ENCODE measurements around the gene ZMYND15. TPM values are rescaled to one million over a fixed set of nuclear protein-coding genes. Genes with fewer than 3 reads are reported as not detected.

Gene ZMYND15
- total and polyA plus RNA-seq, 2 of the 13 experiments (the other 11 are each of a cell fraction or from before 2014, with no cell fraction given) = 0.24 to 2.7 TPM

DNA sequence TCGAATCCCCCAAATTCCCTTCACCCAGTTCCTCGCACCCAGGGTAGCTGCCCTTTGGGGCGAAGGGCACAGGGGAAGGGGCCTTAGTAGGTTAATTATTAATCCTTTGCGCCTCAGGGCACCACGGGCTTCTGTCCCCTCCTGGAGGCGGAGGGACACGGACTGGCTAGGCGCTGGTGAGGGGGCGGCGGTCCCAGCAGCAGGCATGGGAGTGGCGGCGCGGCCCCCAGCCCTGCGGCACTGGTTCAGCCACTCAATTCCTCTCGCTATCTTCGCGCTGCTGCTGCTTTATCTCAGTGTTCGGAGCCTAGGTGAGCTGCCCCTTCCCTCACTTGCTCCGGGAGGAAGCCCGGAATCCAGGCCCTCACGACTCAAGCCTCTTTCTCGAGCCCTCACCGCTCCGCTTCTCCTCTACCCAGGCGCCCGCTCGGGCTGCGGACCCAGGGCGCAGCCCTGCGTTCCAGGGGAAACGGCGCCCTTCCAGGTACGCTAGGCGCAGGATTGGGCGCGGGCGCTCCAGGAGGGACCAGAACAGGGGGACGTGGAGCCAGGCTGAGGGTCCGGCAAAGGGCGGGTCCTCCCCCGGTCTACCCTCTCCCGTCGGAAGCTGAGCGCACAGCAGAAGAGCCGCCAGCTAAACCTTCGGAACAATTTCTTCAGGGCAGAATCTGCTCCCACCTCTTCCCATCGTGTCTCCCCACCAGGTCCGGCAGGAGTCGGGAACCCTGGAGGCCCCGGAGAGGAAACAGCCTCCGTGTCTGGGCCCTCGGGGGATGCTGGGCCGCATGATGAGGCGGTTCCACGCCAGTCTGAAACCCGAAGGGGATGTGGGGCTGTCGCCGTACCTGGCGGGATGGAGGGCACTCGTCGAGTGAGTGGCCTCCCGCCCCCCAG is 49.4 kb downstream of the ZMYND15 start, which contains the start of gene GLTPD2 (continued):
- TF ChIP-seq, protein P1, sequence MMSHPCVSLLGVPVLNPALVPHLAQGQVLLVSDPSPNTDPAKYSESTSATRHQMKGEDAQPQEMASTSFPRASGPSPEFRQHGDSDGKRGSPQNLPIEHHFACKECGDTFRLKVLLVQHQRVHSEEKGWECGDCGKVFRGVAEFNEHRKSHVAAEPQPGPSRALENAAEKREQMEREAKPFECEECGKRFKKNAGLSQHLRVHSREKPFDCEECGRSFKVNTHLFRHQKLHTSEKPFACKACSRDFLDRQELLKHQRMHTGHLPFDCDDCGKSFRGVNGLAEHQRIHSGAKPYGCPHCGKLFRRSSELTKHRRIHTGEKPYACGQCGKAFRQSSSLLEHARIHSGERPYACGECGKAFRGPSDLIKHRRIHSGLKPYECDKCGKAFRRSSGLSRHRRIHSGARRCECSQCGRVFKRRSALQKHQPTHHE (CRISPR knock-in tag; IDR thresholded peaks at IDR 0.05; ENCODE audit: borderline replicate concordance) = no peak
- TF ChIP-seq ZNF143 (CRISPR knock-in tag; IDR thresholded peaks at IDR 0.05) (0 out of 2 replicates have a peak, but pooled peaks have one; percentile 36), ATAD3A (CRISPR knock-in tag; IDR thresholded peaks at IDR 0.05) (no peak), HOXA5 (CRISPR knock-in tag; IDR thresholded peaks at IDR 0.05) (no peak), GTF3A (CRISPR knock-in tag; conservative IDR thresholded peaks at IDR 0.05) (no peak), ZNF644 (CRISPR knock-in tag; IDR thresholded peaks at IDR 0.05; ENCODE audit: low read depth) (no peak), SIX4 (CRISPR knock-in tag; IDR thresholded peaks at IDR 0.05) (peak; percentile 54; the same call in 1 of the 2 replicates), ZNF703 (CRISPR knock-in tag; IDR thresholded peaks at IDR 0.05; ENCODE audit: borderline replicate concordance) (0 out of 2 replicates have a peak, but pooled peaks have one; percentile 28), SRY (CRISPR knock-in tag; IDR thresholded peaks at IDR 0.05) (peak; percentile 66; the same call in 1 of the 2 replicates), ZFX (CRISPR knock-in tag; IDR thresholded peaks at IDR 0.05; ENCODE audit: low read depth) (peak; percentile 74)
- TF ChIP-seq, protein P2, sequence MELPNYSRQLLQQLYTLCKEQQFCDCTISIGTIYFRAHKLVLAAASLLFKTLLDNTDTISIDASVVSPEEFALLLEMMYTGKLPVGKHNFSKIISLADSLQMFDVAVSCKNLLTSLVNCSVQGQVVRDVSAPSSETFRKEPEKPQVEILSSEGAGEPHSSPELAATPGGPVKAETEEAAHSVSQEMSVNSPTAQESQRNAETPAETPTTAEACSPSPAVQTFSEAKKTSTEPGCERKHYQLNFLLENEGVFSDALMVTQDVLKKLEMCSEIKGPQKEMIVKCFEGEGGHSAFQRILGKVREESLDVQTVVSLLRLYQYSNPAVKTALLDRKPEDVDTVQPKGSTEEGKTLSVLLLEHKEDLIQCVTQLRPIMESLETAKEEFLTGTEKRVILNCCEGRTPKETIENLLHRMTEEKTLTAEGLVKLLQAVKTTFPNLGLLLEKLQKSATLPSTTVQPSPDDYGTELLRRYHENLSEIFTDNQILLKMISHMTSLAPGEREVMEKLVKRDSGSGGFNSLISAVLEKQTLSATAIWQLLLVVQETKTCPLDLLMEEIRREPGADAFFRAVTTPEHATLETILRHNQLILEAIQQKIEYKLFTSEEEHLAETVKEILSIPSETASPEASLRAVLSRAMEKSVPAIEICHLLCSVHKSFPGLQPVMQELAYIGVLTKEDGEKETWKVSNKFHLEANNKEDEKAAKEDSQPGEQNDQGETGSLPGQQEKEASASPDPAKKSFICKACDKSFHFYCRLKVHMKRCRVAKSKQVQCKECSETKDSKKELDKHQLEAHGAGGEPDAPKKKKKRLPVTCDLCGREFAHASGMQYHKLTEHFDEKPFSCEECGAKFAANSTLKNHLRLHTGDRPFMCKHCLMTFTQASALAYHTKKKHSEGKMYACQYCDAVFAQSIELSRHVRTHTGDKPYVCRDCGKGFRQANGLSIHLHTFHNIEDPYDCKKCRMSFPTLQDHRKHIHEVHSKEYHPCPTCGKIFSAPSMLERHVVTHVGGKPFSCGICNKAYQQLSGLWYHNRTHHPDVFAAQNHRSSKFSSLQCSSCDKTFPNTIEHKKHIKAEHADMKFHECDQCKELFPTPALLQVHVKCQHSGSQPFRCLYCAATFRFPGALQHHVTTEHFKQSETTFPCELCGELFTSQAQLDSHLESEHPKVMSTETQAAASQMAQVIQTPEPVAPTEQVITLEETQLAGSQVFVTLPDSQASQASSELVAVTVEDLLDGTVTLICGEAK (IDR thresholded peaks at IDR 0.05) = no peak
- TF ChIP-seq, protein P2 (CRISPR knock-in tag; IDR thresholded peaks at IDR 0.05) = peak; percentile 13; the same call in 1 of the 2 replicates
- TF ChIP-seq, protein P3, sequence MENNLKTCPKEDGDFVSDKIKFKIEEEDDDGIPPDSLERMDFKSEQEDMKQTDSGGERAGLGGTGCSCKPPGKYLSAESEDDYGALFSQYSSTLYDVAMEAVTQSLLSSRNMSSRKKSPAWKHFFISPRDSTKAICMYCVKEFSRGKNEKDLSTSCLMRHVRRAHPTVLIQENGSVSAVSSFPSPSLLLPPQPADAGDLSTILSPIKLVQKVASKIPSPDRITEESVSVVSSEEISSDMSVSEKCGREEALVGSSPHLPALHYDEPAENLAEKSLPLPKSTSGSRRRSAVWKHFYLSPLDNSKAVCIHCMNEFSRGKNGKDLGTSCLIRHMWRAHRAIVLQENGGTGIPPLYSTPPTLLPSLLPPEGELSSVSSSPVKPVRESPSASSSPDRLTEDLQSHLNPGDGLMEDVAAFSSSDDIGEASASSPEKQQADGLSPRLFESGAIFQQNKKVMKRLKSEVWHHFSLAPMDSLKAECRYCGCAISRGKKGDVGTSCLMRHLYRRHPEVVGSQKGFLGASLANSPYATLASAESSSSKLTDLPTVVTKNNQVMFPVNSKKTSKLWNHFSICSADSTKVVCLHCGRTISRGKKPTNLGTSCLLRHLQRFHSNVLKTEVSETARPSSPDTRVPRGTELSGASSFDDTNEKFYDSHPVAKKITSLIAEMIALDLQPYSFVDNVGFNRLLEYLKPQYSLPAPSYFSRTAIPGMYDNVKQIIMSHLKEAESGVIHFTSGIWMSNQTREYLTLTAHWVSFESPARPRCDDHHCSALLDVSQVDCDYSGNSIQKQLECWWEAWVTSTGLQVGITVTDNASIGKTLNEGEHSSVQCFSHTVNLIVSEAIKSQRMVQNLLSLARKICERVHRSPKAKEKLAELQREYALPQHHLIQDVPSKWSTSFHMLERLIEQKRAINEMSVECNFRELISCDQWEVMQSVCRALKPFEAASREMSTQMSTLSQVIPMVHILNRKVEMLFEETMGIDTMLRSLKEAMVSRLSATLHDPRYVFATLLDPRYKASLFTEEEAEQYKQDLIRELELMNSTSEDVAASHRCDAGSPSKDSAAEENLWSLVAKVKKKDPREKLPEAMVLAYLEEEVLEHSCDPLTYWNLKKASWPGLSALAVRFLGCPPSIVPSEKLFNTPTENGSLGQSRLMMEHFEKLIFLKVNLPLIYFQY (CRISPR knock-in tag; IDR thresholded peaks at IDR 0.05; ENCODE audit: borderline replicate concordance) = no peak
